Pulmonary artery endothelial cell (primary cell): Measurements from ENCODE around the gene OTOG. TPM values are rescaled to one million over a fixed set of nuclear protein-coding genes. Genes with fewer than 3 reads are reported as not detected.

ENCODE experiments used
- DNase-seq: peaks from one replicate; pipeline ENCODE4 v3.0.0-alpha.2; 2011; ENCODE audit warnings: low read depth, low spot score
- total RNA-seq: library from RNA; depleted of rRNA; stranded (reverse); fragments of >200 nt; gene quantifications from 2 replicates; pipeline ENCODE4 v1.2.3, GENCODE V29; 2014

The OTOG gene
- total RNA-seq, 1 donor from 2014 or later: not detected

DNA sequence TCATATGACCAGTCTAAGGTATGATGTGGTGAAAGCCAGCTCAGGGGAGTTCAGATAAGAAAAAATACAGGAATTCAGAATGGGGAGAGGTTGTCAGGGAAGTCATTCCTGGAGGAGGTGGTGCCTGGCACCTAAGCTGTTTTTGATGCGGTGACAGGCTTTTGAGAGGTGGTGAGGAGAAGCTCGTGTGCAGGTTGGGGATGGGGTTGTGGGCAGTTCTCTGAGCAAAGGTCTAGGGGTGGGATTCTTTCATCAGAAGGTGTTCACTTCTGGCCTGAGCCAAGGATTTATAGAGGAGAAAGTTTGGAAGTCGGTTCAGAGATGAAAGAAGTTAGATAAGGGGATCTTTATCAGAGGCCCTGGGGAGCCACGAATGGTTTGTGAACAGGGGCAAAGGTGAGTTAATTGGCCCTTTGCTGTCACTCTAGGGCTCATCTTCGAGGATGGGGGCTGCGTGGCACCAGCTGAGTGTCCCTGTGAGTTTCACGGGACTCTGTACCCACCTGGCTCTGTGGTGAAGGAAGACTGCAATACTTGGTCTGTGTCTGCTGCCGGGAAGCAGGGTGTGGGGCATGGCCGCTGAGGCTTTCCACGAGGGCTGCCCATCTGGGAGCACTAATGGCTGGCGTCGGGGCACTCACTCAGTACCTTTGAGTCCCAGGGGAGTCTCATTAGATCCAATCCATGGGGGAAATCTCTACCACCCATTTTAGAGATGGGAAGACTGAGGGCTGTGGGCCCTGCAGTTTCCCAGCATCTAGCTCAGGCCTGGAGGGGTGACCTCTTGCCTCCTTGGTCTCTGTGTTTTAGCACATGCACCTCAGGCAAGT is 13.4 kb downstream of the OTOG start:
- no peak for DNase-seq

DNA sequence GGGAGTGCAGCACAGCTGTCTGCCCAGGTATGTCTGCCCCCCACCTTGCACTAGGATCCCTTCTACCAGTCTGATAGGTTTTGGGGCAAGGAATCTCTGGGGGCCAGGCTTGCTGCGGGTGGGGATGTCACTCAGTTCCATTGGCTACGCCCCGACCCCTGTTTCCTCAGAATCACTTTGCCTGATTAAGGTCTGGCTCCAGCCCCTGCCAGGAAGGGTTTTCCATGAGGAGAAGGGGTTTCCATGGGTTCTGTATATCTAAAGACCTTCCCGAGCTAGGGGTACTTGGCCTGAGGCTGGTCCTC is 14.0 kb downstream of the OTOG start:
- DNase-seq: no peak

DNA sequence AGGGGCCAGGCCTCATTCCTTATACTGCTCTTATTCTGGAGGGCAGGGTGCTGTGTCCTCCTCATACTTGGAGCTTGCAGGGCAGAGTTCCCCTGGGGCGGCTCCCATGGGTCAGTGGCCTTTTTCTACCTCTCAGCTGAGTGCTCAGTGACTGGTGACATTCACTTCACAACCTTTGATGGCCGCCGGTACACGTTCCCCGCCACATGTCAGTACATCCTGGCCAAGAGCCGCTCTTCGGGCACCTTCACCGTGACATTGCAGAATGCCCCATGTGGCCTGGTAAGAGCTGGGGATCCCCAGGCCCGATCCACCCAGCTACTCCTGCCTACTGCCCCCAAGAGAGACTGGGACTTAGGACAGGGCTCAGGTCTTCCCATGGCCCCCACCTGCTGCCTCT is 14.5 kb downstream of the OTOG start:
- DNase-seq: no peak

DNA sequence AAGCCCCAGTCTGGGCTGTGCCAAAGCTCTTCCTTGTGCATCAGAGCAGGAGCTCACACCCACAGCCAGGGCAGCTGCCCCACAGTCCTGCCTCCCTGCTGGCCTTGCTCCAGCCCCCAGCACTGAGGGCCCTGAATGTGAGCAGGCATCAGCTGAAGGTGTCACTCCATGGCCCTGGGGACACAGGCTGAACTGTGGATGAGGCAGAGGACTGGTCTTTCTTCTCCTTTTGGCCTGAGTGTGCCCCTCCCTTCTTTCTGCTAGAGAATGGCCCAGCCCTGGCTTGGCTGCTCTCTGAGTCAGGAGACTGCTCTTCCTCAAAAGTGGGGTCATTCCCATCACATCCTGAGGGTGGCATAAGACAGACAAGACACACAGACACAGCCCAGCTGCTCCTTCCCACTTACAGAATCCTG is 16.2 kb downstream of the OTOG start:
- no peak for DNase-seq

DNA sequence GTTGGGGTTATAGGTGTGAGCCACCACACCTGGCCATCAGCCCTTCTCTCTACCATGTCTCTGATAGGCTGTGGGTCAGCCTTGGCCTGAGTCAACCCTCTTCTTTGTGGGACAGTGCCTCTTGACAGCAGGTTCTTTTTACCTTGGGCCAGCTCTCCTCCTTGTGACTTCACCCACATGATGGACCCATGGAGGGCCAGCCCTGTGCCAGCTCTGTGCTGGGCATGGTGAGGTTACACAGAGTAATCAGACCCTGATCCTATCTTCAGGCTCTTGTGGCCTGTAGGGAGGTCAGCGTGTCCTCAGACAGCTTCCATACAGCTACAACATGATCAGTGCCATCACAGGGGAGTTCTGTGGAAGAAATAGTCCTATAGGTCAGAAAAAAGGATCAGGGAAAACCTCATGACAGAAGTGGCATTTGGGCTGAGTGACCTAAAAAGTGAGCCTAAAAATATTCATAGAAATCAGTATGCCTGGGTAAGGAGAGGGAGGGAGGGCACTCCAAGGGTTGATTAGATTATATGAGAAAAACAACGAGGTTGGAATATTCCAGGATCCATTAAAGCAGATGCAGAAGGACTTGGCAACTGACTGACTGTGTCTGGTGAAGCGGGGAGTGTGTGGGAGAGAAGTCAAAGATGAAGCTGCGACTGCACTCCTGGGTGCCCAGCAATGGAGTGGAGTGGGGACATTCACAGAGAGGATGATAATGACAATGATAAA is 17.1 kb downstream of the OTOG start:
- DNase-seq: no peak

DNA sequence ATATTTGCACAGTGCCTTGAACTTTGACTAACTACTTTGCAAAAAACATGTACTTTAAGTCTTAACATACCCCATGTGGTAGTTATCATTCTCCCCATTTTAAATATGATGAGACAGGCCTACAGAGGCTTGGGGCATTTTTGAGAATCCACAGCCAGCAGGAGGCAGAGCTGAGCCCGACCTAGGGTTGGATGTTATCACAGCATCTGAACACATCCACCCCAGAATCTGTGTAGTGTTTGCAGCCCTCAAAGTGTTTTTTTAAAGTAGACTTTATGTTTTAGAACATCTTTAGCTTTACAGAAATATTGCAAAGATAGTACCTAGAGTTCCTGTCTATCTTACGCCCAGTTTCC is 17.6 kb downstream of the OTOG start:
- no peak for DNase-seq

DNA sequence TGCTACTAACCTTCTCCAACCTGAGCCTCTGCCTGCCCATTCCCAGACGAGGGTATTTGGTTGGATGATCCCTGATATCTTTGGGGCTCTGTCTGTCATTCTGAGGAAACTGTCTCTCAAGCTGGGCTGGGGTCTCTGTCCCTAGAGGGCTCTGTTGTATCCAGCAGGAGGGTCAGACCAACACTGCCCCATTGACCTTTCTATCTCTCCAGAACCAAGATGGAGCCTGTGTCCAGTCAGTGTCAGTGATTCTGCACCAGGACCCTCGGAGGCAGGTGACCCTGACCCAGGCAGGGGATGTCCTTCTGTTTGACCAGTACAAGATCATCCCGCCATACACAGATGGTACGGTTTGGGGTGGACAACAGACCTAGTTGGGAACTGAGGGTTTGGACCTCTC is 21.9 kb downstream of the OTOG start:
- DNase-seq: no peak

DNA sequence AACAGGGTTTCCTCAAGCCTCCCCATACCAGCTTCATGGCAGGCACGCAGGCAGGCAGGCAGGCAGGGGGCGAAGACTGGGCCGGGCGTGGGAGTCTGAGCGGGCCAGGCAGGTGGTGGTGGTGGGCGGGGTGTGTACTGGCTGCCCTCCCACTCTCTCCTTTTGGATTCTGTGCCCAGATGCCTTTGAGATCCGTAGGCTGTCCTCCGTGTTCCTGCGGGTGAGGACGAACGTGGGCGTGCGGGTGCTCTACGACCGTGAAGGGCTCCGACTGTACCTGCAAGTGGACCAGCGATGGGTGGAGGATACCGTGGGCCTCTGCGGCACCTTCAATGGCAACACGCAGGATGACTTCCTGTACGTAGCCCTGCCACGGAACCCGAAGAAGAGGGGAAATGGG is 23.0 kb downstream of the OTOG start:
- no peak for DNase-seq

DNA sequence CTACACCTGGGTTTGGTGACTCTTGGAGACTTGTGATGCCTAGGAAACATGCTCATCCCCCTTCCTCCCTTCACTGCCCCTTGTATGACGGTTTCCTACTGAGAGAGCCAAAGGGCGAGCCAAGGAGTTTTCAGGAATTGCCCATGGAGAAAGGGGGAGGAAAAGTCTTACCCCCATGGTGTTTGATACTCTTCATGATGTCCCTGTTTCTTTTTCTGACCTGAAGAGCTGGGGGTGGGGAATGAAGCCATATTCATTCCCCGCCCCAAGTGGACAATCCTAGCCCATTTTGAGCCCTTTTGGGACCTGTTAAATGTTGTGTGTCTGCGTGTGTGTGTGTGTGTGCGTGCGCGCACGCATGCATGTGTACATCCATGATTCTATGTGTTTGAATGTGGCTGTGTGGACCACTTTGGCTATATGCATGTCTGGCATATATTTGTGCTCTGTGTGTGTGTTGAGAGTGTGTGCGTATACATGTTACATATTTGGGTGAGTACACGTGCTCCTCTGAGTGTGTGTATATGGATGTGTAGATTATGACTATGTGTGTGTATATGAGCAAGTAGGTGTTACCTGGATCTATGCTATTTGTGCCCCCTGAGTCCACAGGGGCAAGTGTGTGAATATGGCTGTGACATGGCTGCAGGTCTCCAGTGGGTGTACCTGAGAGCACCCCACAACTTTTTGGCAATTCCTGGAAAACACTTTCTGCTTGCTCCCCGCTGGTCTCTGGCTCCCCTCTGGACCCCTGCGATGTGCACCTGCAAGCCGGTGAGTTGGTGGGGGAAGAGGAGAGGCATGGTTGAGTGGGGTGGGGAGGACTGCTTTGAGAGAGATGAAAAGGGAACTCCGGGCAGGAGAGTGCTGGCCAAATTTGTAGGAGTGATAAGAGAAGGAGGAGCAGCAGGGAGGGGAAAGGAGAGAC is 24.6 kb downstream of the OTOG start:
- DNase-seq: no peak

DNA sequence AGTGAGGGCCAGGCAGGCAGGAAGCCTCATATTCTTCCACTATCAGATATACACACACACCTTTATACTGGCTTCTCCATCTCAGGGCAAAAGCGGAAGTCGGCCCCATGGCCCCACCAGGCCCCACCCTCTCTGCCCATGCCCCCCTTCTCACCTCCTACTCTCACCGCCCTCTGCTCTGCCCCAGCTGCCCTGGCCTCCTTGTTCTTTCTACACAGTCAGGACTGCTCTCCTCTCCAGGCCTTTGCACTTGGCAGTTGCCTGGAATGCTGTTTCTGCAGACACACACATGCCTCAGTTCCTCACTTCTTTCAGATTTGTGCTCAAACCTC is 25.3 kb downstream of the OTOG start:
- DNase-seq: no peak

DNA sequence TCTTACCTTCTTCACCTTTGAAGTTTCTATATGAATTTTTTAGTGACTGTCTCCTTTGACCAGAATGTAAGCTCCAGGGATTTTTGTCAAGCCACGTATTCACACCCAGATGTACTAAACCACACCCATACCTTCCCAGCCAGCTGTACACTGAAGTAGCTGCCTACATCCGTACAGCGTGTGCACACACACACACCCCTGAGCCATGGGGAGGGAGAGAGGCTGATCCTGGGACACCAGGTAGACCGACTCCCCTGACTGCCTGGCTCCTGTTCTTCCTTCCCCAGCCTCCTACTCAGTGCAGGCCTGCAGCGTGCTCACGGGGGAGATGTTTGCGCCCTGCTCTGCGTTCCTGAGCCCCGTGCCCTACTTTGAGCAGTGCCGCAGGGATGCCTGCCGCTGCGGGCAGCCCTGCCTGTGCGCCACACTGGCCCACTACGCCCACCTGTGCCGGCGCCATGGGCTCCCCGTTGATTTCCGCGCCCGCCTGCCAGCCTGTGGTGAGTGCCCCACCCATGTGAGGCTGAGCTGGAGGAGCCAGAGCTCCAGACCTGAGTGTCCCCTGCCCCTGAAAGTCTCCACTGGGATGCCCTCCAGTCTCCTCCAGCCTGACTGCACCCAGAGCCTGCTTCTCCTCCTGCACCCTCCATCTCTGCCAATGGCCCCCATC is 25.9 kb downstream of the OTOG start:
- DNase-seq: no peak

DNA sequence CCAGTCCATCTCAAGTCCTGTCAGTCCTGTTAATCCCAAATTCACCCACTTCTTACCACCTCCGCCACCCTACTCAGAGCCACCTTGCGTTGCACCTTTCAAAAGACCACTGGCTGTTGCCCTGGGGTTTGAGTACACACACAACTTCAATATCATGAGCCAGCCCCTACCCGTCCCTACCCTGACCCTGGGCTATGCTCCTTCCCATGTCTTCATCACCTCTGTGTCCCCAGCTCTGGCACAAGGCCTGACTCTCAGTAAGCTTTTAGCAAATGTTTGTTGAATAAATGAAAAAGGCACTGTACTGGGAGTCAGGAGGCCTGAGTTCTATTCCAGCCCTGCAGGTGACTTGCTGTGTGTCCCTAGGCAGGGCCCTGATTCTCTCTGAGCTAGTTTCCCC is 26.5 kb downstream of the OTOG start:
- DNase-seq: no peak

DNA sequence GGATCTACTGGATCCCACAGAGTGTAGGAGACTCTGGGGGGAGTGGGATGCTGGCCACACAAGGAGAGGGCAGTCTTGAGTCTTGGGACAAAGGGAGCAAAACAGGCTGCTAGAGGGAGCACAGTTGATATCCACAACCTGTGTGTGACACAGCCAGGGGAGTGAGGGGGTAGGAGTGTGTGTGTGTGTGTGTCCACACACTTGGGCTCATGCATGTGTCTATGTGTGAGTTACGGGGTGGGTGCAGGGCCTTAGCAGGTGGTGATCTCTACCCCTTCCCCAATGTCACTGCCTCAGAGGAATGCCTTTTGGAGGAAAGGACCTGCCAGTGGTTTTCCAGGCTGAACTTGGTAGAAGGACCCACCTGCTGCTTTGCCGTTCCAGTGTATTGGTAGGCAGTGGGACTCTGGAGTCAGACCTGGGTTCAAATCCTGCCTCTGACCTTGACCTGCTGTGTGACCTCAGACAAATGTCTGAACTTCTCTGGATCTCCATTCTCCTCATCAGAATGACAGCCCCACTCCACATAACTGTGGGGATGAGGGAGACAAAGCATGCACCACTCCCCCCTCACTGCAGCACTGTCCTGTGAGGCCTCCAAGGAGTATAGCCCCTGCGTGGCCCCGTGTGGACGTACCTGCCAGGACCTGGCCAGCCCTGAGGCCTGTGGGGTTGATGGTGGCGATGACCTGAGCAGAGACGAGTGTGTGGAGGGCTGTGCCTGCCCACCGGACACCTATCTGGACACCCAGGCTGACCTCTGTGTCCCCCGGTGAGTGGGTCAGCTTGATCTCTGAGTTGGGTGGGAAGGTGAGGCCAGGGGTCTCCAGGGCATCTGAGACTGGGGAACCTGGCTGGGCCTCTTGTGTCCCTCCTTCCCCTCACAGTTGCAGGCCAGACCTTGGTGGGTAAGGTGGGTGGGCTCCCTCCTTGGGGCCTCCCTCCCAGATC is 27.4 kb downstream of the OTOG start:
- DNase-seq: no peak

DNA sequence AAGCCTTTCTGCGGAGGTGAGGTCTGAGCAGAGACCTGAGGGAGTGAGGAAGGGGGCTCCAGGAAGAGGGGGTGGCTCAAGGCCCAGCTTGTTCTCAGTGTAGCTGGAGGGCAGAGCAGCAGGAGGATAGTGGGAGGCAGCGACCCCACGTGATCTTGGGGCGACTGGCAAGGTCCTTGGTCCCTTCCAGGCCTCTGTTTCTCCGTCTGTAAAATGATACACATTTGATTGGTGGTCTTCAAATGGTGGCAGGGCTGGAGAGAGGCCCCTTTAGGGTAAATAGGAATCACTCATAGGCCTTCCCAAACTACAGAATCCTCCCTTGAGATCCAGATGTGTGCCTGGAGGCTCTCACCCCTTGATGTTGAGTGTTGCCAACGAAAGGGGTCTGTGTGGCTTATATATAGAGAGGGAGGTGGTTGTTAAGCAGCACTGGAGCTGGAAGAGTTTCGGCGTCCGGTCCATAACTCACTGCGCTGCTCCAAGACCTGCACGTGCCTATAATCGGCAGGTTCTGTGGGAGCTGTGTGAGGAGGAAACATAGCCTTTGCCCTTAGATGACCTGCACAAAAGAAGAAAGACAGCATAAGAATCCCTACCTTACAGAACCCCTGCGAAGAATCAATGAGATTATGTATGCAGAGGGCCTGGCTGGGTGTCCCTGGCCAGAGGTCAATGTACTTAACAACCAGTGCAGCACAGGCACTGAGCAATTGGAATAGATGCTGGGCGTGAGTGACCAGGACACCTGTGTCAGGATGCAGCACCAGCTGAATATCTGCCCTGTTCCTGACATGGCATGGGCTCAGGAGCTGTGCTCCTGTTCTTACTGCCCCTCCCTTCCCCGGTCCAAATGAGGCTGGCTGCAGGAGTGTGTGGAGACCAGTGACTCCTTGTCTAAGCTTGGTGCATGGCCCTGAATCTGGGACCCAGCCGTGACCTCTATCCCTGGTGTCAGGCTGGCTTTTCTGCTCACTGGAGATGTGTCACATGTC is 28.7 kb downstream of the OTOG start:
- no peak for DNase-seq

DNA sequence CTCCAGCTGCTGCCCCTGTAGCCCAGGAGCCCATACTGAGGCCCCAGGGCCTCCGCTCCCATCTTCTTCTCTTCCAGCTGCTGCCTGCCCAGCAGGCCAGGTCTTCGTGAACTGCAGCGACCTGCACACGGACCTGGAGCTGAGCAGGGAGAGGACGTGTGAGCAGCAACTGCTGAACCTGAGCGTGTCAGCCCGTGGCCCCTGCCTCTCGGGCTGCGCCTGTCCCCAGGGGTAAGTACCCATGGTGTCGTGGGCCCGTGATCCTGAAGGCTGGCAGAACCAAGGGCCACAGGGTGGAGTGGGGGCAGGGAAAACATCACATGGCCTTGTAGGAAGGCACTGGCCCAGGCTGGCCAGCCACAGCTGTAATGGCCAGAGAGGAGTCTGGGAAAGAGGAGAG is 31.2 kb downstream of the OTOG start:
- DNase-seq: no peak

DNA sequence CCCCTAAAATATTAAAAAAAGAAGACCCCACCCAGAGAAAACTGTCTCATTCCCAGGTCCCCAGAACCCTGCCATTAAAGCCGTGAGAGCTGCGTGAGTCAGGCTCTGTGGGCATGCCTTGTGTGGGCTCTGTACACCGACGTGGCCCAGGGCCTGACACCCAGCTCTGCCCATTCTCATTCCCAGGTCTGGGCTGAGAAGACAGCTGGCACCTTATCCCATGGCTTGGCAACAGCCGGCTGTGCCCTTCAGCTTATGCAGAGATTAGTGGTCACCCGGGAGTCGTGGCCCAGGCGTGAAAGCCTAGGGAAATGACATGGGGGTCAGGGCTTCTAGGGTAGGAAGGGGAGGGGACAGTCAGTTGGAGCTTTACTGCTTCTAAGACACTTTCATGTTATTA is 31.9 kb downstream of the OTOG start:
- DNase-seq: no peak

DNA sequence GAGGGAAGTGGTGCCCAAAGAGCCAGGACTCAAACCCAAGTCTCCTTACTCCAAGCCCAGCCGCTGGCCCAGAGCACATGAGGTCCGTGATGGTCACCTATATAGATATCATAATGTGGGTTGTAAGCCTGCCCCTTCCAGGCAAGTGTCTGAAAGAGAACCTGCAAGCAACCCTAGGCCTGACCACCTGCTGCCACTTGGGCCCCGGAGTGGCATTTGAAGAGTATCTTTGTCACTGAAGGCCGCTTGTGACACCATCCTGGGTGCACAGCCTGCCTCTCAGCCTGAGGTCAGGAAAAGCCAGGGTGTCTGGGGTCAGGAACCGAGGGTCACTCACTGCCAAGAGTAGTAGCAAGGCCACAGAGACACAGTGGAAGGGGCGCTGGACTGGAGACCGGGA is 32.4 kb downstream of the OTOG start:
- no peak for DNase-seq

DNA sequence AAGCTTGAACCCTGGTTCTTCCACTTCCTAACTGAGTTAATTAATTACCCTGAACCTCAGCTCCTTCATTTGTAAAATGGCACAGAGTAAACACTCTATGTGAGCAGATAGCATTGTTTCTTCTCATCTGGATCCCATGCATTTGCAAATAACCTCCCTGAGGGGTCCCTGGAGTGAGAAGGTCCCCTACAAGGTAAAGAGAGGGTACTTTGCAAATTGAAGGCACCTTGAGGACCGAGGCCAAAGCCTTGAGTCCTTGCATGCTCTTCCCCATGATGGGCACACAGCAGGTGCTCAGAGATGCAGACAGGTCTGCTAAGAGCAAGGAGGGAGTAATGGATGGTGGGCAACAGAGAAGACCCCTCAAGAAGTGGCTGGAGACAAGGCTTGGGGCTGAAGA is 33.2 kb downstream of the OTOG start:
- DNase-seq: no peak

DNA sequence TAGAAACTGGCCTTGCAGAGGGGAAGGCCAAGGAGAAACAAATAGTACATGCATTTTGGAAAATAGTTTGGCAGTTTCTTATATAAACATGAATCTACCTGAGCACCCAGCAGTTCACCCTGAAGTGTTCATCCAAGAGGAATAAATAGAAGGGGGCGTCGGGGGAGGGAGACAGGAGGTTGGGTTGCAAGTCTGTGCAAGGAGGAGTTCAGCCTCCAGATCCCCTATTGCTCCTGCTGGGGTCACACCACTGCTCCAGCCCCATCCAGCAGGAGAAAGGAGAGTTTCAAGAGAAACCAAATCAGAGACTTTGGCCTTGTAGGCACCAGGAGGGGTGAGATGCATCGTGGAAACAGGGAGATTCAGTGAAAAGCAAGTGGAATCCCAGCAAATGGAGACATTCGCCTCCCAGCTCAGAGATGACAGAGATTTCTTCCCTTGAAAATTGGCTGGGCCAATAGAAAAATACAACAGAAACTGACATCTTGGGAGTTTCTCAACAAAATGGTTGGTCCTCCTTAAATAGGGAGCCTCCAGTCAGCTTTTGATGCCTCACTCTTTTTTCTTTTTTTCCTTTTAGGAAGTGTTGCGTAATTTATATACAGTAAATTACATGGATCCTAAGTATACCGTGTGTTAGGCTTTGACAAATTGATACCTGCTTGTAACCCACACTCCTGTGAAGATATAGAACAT is 34.1 kb downstream of the OTOG start:
- no peak for DNase-seq
